ENCODE results near the gene STX1B.

The STX1B gene

GRCh38 chr16:31042866-31043265 is 32.4 kb upstream of the STX1B start:
- TF ChIP-seq CTCF (IDR thresholded peaks at IDR 0.05; ENCODE audit: low read depth, low read length, missing control alignments): no peak
- no peak for DNase-seq (ENCODE audit: low read depth)
- in situ Hi-C loops (cut with HindIII; ENCODE audit: low sequenced_read_pairs): no loop called here
- no peak overlapping the region for H3K4me3 ChIP-seq (ENCODE audit: low read depth, low read length)

GRCh38 chr16:31038993-31039392 is 28.6 kb upstream of the STX1B start:
- no peak for TF ChIP-seq CTCF (IDR thresholded peaks at IDR 0.05; ENCODE audit: low read depth, low read length, missing control alignments)
- no peak for DNase-seq (ENCODE audit: low read depth)
- in situ Hi-C loops (cut with HindIII; ENCODE audit: low sequenced_read_pairs): no loop called here
- H3K4me3 ChIP-seq (ENCODE audit: low read depth, low read length): no peak overlapping the region

- in situ Hi-C loops (cut with HindIII; ENCODE audit: low sequenced_read_pairs): no loop called here
- TF ChIP-seq CTCF (IDR thresholded peaks at IDR 0.05; ENCODE audit: low read depth, low read length, missing control alignments): no peak
- DNase-seq (ENCODE audit: low read depth): no peak
- H3K4me3 ChIP-seq (ENCODE audit: low read depth, low read length): no peak overlapping the region
These were observed 26.3 kb upstream of the STX1B start for GRCh38 chr16:31036691-31037090.

GRCh38 chr16:31033709-31034492 is 23.5 kb upstream of the STX1B start:
- TF ChIP-seq CTCF (IDR thresholded peaks at IDR 0.05; ENCODE audit: low read depth, low read length, missing control alignments): no peak
- DNase-seq (ENCODE audit: low read depth): peak; percentile 56
- H3K4me3 ChIP-seq (ENCODE audit: low read depth, low read length): peak overlapping the region; percentile 73
- in situ Hi-C loops (cut with HindIII; ENCODE audit: low sequenced_read_pairs): no loop called here

GRCh38 chr16:31032736-31033708 is 22.6 kb upstream of the STX1B start, which contains the start of gene STX4:
Gene STX4 (plus strand): TSS chr16:31033558. CDS start chr16:31033806, 248 bp downstream.
- in situ Hi-C loops (cut with HindIII; ENCODE audit: low sequenced_read_pairs): no loop called here
- no peak for TF ChIP-seq CTCF (IDR thresholded peaks at IDR 0.05; ENCODE audit: low read depth, low read length, missing control alignments)
- DNase-seq (ENCODE audit: low read depth): peak; percentile 95
- H3K4me3 ChIP-seq (ENCODE audit: low read depth, low read length): peak within 1 kb of the TSS; percentile 73

- H3K4me3 ChIP-seq (ENCODE audit: low read depth, low read length): no peak overlapping the region
- in situ Hi-C loops (cut with HindIII; ENCODE audit: low sequenced_read_pairs): no loop called here
- no peak for TF ChIP-seq CTCF (IDR thresholded peaks at IDR 0.05; ENCODE audit: low read depth, low read length, missing control alignments)
- no peak for DNase-seq (ENCODE audit: low read depth)
These were observed 20.8 kb upstream of the STX1B start for GRCh38 chr16:31031276-31031675.
